GM19463 (cell line): ENCODE results near the gene ADAMTS14.

Experiments used
- ATAC-seq: cut with Tn5 transposase; IDR thresholded peaks from one replicate; pipeline ENCODE4 v1.9.1; 2021; ENCODE audit warnings: mild to moderate bottlenecking, moderate library complexity; ENCODE audit not compliant: unreplicated experiment

ADAMTS14 gene

GRCh38 chr10:70728328-70728727, 56.0 kb downstream of the ADAMTS14 start:
- ATAC-seq, result no peak

GRCh38 chr10:70729763-70730357, 57.6 kb downstream of the ADAMTS14 start:
- ATAC-seq, result no peak

GRCh38 chr10:70730955-70731354, 58.6 kb downstream of the ADAMTS14 start:
- ATAC-seq, result no peak

GRCh38 chr10:70732569-70732968, 60.3 kb downstream of the ADAMTS14 start:
- no peak for ATAC-seq

- no peak for ATAC-seq
These were observed 60.7 kb downstream of the ADAMTS14 start for GRCh38 chr10:70733051-70733450.

- ATAC-seq, result no peak
These were observed 62.9 kb downstream of the ADAMTS14 start for GRCh38 chr10:70735161-70735560.

GRCh38 chr10:70736525-70736924, 64.2 kb downstream of the ADAMTS14 start:
- no peak for ATAC-seq

GRCh38 chr10:70737250-70737649, 64.9 kb downstream of the ADAMTS14 start:
- ATAC-seq, result no peak

- no peak for ATAC-seq
These were observed 65.9 kb downstream of the ADAMTS14 start for GRCh38 chr10:70738006-70738760.

GRCh38 chr10:70738761-70739121, 66.4 kb downstream of the ADAMTS14 start:
- ATAC-seq, result no peak

GRCh38 chr10:70740406-70741288, 68.3 kb downstream of the ADAMTS14 start:
- ATAC-seq, result no peak

GRCh38 chr10:70742537-70743429, 70.5 kb downstream of the ADAMTS14 start:
- ATAC-seq, result no peak

GRCh38 chr10:70743430-70743788, 71.1 kb downstream of the ADAMTS14 start:
- ATAC-seq, result no peak

GRCh38 chr10:70743879-70744278, 71.6 kb downstream of the ADAMTS14 start:
- ATAC-seq, result no peak

GRCh38 chr10:70744617-70745143, 72.4 kb downstream of the ADAMTS14 start:
- no peak for ATAC-seq

- no peak for ATAC-seq
These were observed 73.2 kb downstream of the ADAMTS14 start for GRCh38 chr10:70745555-70745954.

GRCh38 chr10:70747192-70747965, 75.1 kb downstream of the ADAMTS14 start:
- no peak for ATAC-seq

- no peak for ATAC-seq
These were observed 76.0 kb downstream of the ADAMTS14 start for GRCh38 chr10:70748305-70748704.

- no peak for ATAC-seq
These were observed 76.7 kb downstream of the ADAMTS14 start for GRCh38 chr10:70748801-70749573.
